ENCODE results near the gene OPN5.

Gene OPN5

GRCh38 chr6:47788498-47788884 lies 6.7 kb downstream of the OPN5 start:
- DNase-seq (ENCODE audit: low read depth), result no peak

GRCh38 chr6:47789553-47789952 lies 7.7 kb downstream of the OPN5 start:
- no peak for DNase-seq (ENCODE audit: low read depth)

GRCh38 chr6:47792216-47792733 lies 10.4 kb downstream of the OPN5 start:
- DNase-seq (ENCODE audit: low read depth), result no peak

- no peak for DNase-seq (ENCODE audit: low read depth)
Observed at GRCh38 chr6:47794577-47795135, 12.8 kb downstream of the OPN5 start.

GRCh38 chr6:47801984-47802383 lies 20.2 kb downstream of the OPN5 start:
- DNase-seq (ENCODE audit: low read depth), result no peak

GRCh38 chr6:47804821-47805220 lies 23.0 kb downstream of the OPN5 start:
- DNase-seq (ENCODE audit: low read depth), result no peak

- DNase-seq (ENCODE audit: low read depth), result no peak
Observed at GRCh38 chr6:47809873-47810272, 28.0 kb downstream of the OPN5 start.

GRCh38 chr6:47810885-47811284 lies 29.1 kb downstream of the OPN5 start:
- DNase-seq (ENCODE audit: low read depth), result no peak

- DNase-seq (ENCODE audit: low read depth), result no peak
Observed at GRCh38 chr6:47811443-47811842, 29.6 kb downstream of the OPN5 start.

GRCh38 chr6:47817749-47818148 lies 35.9 kb downstream of the OPN5 start:
- DNase-seq (ENCODE audit: low read depth), result no peak

GRCh38 chr6:47819461-47819860 lies 37.6 kb downstream of the OPN5 start:
- no peak for DNase-seq (ENCODE audit: low read depth)

GRCh38 chr6:47822856-47823554 lies 41.2 kb downstream of the OPN5 start:
- DNase-seq (ENCODE audit: low read depth), result no peak

- DNase-seq (ENCODE audit: low read depth), result no peak
Observed at GRCh38 chr6:47832386-47833100, 50.7 kb downstream of the OPN5 start.

- no peak for DNase-seq (ENCODE audit: low read depth)
Observed at GRCh38 chr6:47834196-47834595, 52.4 kb downstream of the OPN5 start.

GRCh38 chr6:47836046-47836445 lies 54.2 kb downstream of the OPN5 start:
- DNase-seq (ENCODE audit: low read depth), result no peak

- DNase-seq (ENCODE audit: low read depth), result no peak
Observed at GRCh38 chr6:47836639-47837038, 54.8 kb downstream of the OPN5 start.

- DNase-seq (ENCODE audit: low read depth), result no peak
Observed at GRCh38 chr6:47839645-47840044, 57.8 kb downstream of the OPN5 start.

- DNase-seq (ENCODE audit: low read depth), result no peak
Observed at GRCh38 chr6:47844881-47845280, 63.0 kb downstream of the OPN5 start.

GRCh38 chr6:47846752-47847151 lies 64.9 kb downstream of the OPN5 start:
- no peak for DNase-seq (ENCODE audit: low read depth)

- no peak for DNase-seq (ENCODE audit: low read depth)
Observed at GRCh38 chr6:47851091-47851490, 69.3 kb downstream of the OPN5 start.

GRCh38 chr6:47852727-47853126 lies 70.9 kb downstream of the OPN5 start:
- no peak for DNase-seq (ENCODE audit: low read depth)

GRCh38 chr6:47853766-47854165 lies 71.9 kb downstream of the OPN5 start:
- DNase-seq (ENCODE audit: low read depth), result no peak

- DNase-seq (ENCODE audit: low read depth), result no peak
Observed at GRCh38 chr6:47854971-47855370, 73.1 kb downstream of the OPN5 start.

All from stimulated activated CD8-positive, alpha-beta memory T cell treated with anti-CD3 and anti-CD28 coated beads, Interleukin-12 subunit alpha, Interleukin-12 subunit beta, amount 100 ng/mL, for 4 hours (primary cell).